Islet precursor cell (in vitro differentiated cells): ENCODE data around the gene CDRT4.

Experiments used
- DNase-seq: peaks from one replicate; pipeline ENCODE4 v3.0.0-alpha.2; 2018

Gene CDRT4

GRCh38 chr17:15388356-15389041 is 78.9 kb downstream of the CDRT4 start:
- DNase-seq: no peak

- no peak for DNase-seq
These were observed 81.3 kb downstream of the CDRT4 start for GRCh38 chr17:15386083-15386482.
